K562 (cell line): Measurements from ENCODE around the gene KRTCAP2. TPM values are rescaled to one million over a fixed set of nuclear protein-coding genes. Genes with fewer than 3 reads are reported as not detected.
A peak's percentile ranks its signal among the peaks of the same experiment; 100 is the strongest.

Experiments
- BCOR ChIP-seq: fragments of 450-650 bp; IDR thresholded peaks from 2 replicates; pipeline ENCODE4 v1.6.1; 2016
- BRD9 ChIP-seq: fragments of 450-650 bp; IDR thresholded peaks from 2 replicates; pipeline ENCODE4 v1.6.1; 2018; ENCODE audit warnings: low read depth; ENCODE audit not compliant: partially characterized antibody
- CBX5 ChIP-seq: IDR thresholded peaks from 2 replicates; pipeline ENCODE4 v1.6.1; 2014; ENCODE audit warnings: low read depth, borderline replicate concordance
- ELF2 ChIP-seq: fragments of 250-450 bp; sonication (Bioruptor Pico); IDR thresholded peaks from 2 replicates; pipeline ENCODE4 v1.5.0; 2021; ENCODE audit warnings: mild to moderate bottlenecking
- ERF ChIP-seq: fragments of 450-650 bp; formaldehyde crosslinking; IDR thresholded peaks from 2 replicates; pipeline ENCODE4 v1.4.0; 2020; ENCODE audit warnings: mild to moderate bottlenecking, mixed read lengths
- ETV6 ChIP-seq, 3 experiments: fragments of 150-350 bp in 1 of 3; sonication (generic) in 1 of 3; formaldehyde crosslinking in 1 of 3; IDR thresholded peaks; 2 replicates each; pipeline versions ENCODE4 v1.6.1 to v1.8.0; 2014 to 2022; ENCODE audit warnings: borderline replicate concordance in 2 of 3, low read depth in 2 of 3, antibody characterized with exemption in 1 of 3, low read length in 1 of 3, mild to moderate bottlenecking in 1 of 3, missing genetic modification reagents in 1 of 3
- FIP1L1 ChIP-seq: fragments of 200-400 bp; formaldehyde crosslinking; IDR thresholded peaks from 2 replicates; pipeline ENCODE4 v1.6.1; 2018; ENCODE audit warnings: mild to moderate bottlenecking, low read depth, low read length; ENCODE audit not compliant: poor library complexity, severe bottlenecking
- FOXM1 ChIP-seq, 2 experiments: fragments of 450-650 bp in 1 of 2; sonication (generic) in 1 of 2; formaldehyde crosslinking in 1 of 2; IDR thresholded peaks; 2 replicates each; pipeline versions ENCODE4 v1.6.1 to v1.9.0; 2017 to 2022; ENCODE audit warnings: low read depth in 2 of 2, mild to moderate bottlenecking in 2 of 2, missing genetic modification reagents in 1 of 2, moderate library complexity in 1 of 2
- HLTF ChIP-seq: fragments of 450-650 bp; IDR thresholded peaks from 2 replicates; pipeline ENCODE4 v1.6.1; 2016
- KAT2B ChIP-seq: IDR thresholded peaks from one replicate; pipeline ENCODE4 v1.6.1; 2012; ENCODE audit warnings: low read depth, mild to moderate bottlenecking, control low read depth, inconsistent platforms, low read length, moderate library complexity
- MBD2 ChIP-seq: sonication (generic); IDR thresholded peaks from 2 replicates; pipeline ENCODE4 v1.6.1; 2016; ENCODE audit warnings: low read depth, borderline replicate concordance
- MECOM ChIP-seq: fragments of 250-450 bp; sonication (Bioruptor Pico); IDR thresholded peaks from 2 replicates; pipeline ENCODE4 v1.8.0; 2022; ENCODE audit warnings: inconsistent platforms
- MIER1 ChIP-seq: fragments of 450-650 bp; IDR thresholded peaks from 2 replicates; pipeline ENCODE4 v1.6.1; 2016; ENCODE audit warnings: antibody characterized with exemption, mild to moderate bottlenecking, low read depth
- MTA2 ChIP-seq: fragments of 450-650 bp; IDR thresholded peaks from 2 replicates; pipeline ENCODE4 v1.6.1; 2016; ENCODE audit warnings: low read depth
- NFYB ChIP-seq: IDR thresholded peaks from 2 replicates; pipeline ENCODE4 v1.6.1; 2011; ENCODE audit warnings: mild to moderate bottlenecking, moderate library complexity; ENCODE audit not compliant: insufficient read length; ENCODE audit errors: extremely low read depth
- POLR2G ChIP-seq: fragments of 200-400 bp; formaldehyde crosslinking; IDR thresholded peaks from 2 replicates; pipeline ENCODE4 v1.6.1; 2017; ENCODE audit warnings: low read depth, mild to moderate bottlenecking, antibody characterized with exemption, low read length, moderate library complexity
- SRSF7 ChIP-seq: fragments of 200-400 bp; formaldehyde crosslinking; optimal IDR thresholded peaks from 2 replicates; pipeline ENCODE3; 2017; ENCODE audit warnings: mild to moderate bottlenecking, low read depth, low read length
- TBL1XR1 ChIP-seq, 2 experiments: IDR thresholded peaks; 2 replicates each; pipeline ENCODE4 v1.6.1; 2012; ENCODE audit warnings: improper control_type of control experiment in 2 of 2, low read length in 2 of 2, mild to moderate bottlenecking in 1 of 2
- ZC3H8 ChIP-seq: fragments of 450-650 bp; IDR thresholded peaks from 2 replicates; pipeline ENCODE4 v1.6.1; 2017
- ZKSCAN1 ChIP-seq: fragments of 150-350 bp; IDR thresholded peaks from 2 replicates; pipeline ENCODE4 v1.6.1; 2016; ENCODE audit warnings: low read depth, low read length
- ZNF551 ChIP-seq: fragments of 250-450 bp; sonication (Bioruptor Pico); IDR thresholded peaks from 2 replicates; pipeline ENCODE4 v1.5.0; 2021; ENCODE audit warnings: mild to moderate bottlenecking, moderate library complexity
- ZNF609 ChIP-seq: sonication (generic); formaldehyde crosslinking; IDR thresholded peaks from 2 replicates; pipeline ENCODE4 v1.8.1; 2023; ENCODE audit warnings: missing genetic modification reagents, mild to moderate bottlenecking, borderline replicate concordance
- ZNF696 ChIP-seq: fragments of 250-450 bp; sonication (Bioruptor Pico); conservative IDR thresholded peaks from 2 replicates; pipeline ENCODE4 v1.4.0; 2020; ENCODE audit warnings: mild to moderate bottlenecking, moderate library complexity
- polyA plus RNA-seq, 8 experiments: library from polyadenylated mRNA; depleted of rRNA in 4 of 8; stranded (reverse) in 5 of 8; unstranded in 3 of 8; fragments of >200 nt; fragmentation: Nextera tagmentation in 2 of 8; fragmentation: Illumina TruSeq in 1 of 8; extraction: Ambion mirVana in 2 of 8; extraction: Trizol in 1 of 8; gene quantifications; 2 replicates each; pipeline versions ENCODE4 v1.2.1 to v1.2.3, GENCODE V29; 2011 to 2014; ENCODE audit warnings: inconsistent platforms in 1 of 8, missing spikeins in 1 of 8
- total RNA-seq, 7 experiments: library from RNA; depleted of rRNA in 6 of 7; stranded (reverse); fragments of >200 nt in 6 of 7; fragmentation: Illumina TruSeq in 2 of 7; extraction: Trizol in 2 of 7; gene quantifications; 2 replicates each; pipeline versions ENCODE4 v1.2.1 to v1.2.3, GENCODE V29; 2011 to 2021; ENCODE audit warnings: low replicate concordance in 1 of 7
- TF ChIP-seq, protein P1 (sequence below): fragments of 450-650 bp; formaldehyde crosslinking; conservative IDR thresholded peaks from 2 replicates; pipeline ENCODE4 v1.4.0; 2022; ENCODE audit warnings: mild to moderate bottlenecking, missing genetic modification characterization

KRTCAP2 gene
- total and polyA plus RNA-seq, 9 of the 15 experiments (the other 6 are each of a cell fraction or from before 2014, with no cell fraction given) = 126 to 436 (median 244) TPM

DNA sequence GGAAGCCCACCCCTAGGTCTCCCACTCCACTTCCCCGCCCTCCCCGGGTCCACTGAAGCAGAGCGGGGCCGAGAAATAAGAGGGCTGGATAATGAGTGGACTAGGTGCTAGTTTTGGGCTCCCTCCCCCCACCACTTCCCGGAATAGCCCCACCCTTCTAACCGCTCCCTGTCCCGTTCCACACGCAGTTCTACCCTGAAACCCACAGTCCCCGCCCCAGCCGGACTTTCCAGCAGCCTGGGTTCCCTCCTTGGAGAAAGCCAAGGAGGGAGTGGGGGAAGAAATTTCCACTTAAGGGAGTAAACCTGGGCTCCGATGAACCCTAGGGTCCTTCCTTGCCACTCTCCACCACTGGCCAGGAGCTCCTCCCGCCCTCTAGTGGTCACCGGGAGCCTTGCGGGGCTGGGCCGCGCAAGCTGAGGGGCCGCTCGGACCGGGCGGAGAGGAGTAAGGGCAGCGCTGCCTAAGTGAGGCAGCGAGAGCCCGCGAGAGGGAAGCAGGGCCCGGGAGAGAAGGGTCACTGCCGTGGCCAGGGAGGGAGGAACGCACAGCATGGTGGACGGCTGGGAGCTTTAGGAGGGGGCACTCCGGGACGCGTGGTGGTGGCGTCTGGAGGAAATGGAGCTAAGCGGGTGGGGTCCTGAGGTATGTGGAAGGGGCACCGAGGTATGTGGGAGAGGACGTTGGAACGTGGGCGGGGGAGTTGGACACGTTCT, 20.3 kb upstream of the KRTCAP2 start (continued):
- TF ChIP-seq ZNF609 (CRISPR knock-in tag) (no peak), MECOM (CRISPR knock-in tag) (no peak), BCOR (peak; percentile 43), TBL1XR1 (IDR thresholded peaks at IDR 0.05; ENCODE audit: low read length in 2 of 2) (no peak), ELF2 (no peak), CBX5 (no peak), MTA2 (no peak), POLR2G (peak; percentile 97), HLTF (no peak), ZNF551 (CRISPR knock-in tag) (no peak), ZNF696 (CRISPR knock-in tag) (no peak), ZC3H8 (no peak), ZKSCAN1 (no peak; the same call in 1 of the 2 replicates), FOXM1 (IDR thresholded peaks at IDR 0.05; ENCODE audit: low read depth) (no peak), FOXM1 (CRISPR knock-in tag; IDR thresholded peaks at IDR 0.05; ENCODE audit: low read depth) (no peak), MBD2 (peak; percentile 53), ERF (CRISPR knock-in tag) (peak; percentile 46; the same call in 1 of the 2 replicates), FIP1L1 (no peak), MIER1 (no peak), NFYB (no peak), SRSF7 (no peak), BRD9 (peak; percentile 94), KAT2B (no peak), ETV6 (IDR thresholded peaks at IDR 0.05; ENCODE audit: borderline replicate concordance in 1 of 2, low read depth in 2 of 2, low read length in 1 of 2) (no peak), ETV6 (CRISPR knock-in tag; IDR thresholded peaks at IDR 0.05; ENCODE audit: borderline replicate concordance) (no peak)
- TF ChIP-seq, protein P1, sequence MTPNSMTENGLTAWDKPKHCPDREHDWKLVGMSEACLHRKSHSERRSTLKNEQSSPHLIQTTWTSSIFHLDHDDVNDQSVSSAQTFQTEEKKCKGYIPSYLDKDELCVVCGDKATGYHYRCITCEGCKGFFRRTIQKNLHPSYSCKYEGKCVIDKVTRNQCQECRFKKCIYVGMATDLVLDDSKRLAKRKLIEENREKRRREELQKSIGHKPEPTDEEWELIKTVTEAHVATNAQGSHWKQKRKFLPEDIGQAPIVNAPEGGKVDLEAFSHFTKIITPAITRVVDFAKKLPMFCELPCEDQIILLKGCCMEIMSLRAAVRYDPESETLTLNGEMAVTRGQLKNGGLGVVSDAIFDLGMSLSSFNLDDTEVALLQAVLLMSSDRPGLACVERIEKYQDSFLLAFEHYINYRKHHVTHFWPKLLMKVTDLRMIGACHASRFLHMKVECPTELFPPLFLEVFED (CRISPR knock-in tag) = 0 out of 2 replicates have a peak, but pooled peaks have one; percentile 16
